ENCODE results near the gene MRPL11. TPM values are rescaled to one million over a fixed set of nuclear protein-coding genes. Genes with fewer than 3 reads are reported as not detected.

Gene MRPL11
- total and polyA plus RNA-seq, 2 of the 13 experiments (the other 11 are each of a cell fraction or from before 2014, with no cell fraction given): 72.9 to 176 TPM

- TF ChIP-seq, protein P1, sequence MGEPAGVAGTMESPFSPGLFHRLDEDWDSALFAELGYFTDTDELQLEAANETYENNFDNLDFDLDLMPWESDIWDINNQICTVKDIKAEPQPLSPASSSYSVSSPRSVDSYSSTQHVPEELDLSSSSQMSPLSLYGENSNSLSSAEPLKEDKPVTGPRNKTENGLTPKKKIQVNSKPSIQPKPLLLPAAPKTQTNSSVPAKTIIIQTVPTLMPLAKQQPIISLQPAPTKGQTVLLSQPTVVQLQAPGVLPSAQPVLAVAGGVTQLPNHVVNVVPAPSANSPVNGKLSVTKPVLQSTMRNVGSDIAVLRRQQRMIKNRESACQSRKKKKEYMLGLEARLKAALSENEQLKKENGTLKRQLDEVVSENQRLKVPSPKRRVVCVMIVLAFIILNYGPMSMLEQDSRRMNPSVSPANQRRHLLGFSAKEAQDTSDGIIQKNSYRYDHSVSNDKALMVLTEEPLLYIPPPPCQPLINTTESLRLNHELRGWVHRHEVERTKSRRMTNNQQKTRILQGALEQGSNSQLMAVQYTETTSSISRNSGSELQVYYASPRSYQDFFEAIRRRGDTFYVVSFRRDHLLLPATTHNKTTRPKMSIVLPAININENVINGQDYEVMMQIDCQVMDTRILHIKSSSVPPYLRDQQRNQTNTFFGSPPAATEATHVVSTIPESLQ (CRISPR knock-in tag; conservative IDR thresholded peaks at IDR 0.05): peak; percentile 100
- TF ChIP-seq CREB3 (CRISPR knock-in tag; IDR thresholded peaks at IDR 0.05): peak; percentile 100
- TF ChIP-seq IKZF4 (CRISPR knock-in tag; IDR thresholded peaks at IDR 0.05; ENCODE audit: borderline replicate concordance, low read depth, not compliant biosample characterization): peak; percentile 100
- no peak for TF ChIP-seq NBN (conservative IDR thresholded peaks at IDR 0.05)
- TF ChIP-seq RELA (CRISPR knock-in tag; IDR thresholded peaks at IDR 0.05): peak; percentile 100
- TF ChIP-seq ARNT (IDR thresholded peaks at IDR 0.05): no peak
- TF ChIP-seq HNRNPK (IDR thresholded peaks at IDR 0.05; ENCODE audit: low read depth, low read length, poor library complexity, severe bottlenecking): no peak
- peak; percentile 100 for TF ChIP-seq ATAD3A (CRISPR knock-in tag; IDR thresholded peaks at IDR 0.05)
- TF ChIP-seq ZNF800 (CRISPR knock-in tag; IDR thresholded peaks at IDR 0.05): peak; percentile 100
- peak; percentile 100 for TF ChIP-seq ZMYM2 (CRISPR knock-in tag; IDR thresholded peaks at IDR 0.05)
- TF ChIP-seq ZNF143 (CRISPR knock-in tag; IDR thresholded peaks at IDR 0.05): peak; percentile 87
- TF ChIP-seq ZNF773 (CRISPR knock-in tag; IDR thresholded peaks at IDR 0.05; ENCODE audit: borderline replicate concordance): peak; percentile 100
- TF ChIP-seq ZNF646 (CRISPR knock-in tag; IDR thresholded peaks at IDR 0.05): peak; percentile 99
- peak; percentile 100 for TF ChIP-seq ZNF891 (CRISPR knock-in tag; IDR thresholded peaks at IDR 0.05)
- peak; percentile 100 for TF ChIP-seq ZC3H13 (CRISPR knock-in tag; IDR thresholded peaks at IDR 0.05)
- no peak for TF ChIP-seq SOX6 (IDR thresholded peaks at IDR 0.05)
- TF ChIP-seq SOX6 (CRISPR knock-in tag; IDR thresholded peaks at IDR 0.05): peak; percentile 98
- peak; percentile 100 for TF ChIP-seq TARDBP (CRISPR knock-in tag; IDR thresholded peaks at IDR 0.05)
- TF ChIP-seq ZFX (CRISPR knock-in tag; IDR thresholded peaks at IDR 0.05; ENCODE audit: low read depth): peak; percentile 92
These were observed 17.0 kb downstream of the MRPL11 start (continued) for GRCh38 chr11:66421492-66422205.

Data from HepG2 (cell line).